K562 (cell line): ENCODE measurements around the gene KDM4C. TPM values are rescaled to one million over a fixed set of nuclear protein-coding genes. Genes with fewer than 3 reads are reported as not detected.

Experiments
- BCOR ChIP-seq: fragments of 450-650 bp; IDR thresholded peaks from 2 replicates; pipeline ENCODE4 v1.6.1; 2016
- BRF2 ChIP-seq: IDR thresholded peaks from 3 replicates; pipeline ENCODE4 v1.6.1; 2011; ENCODE audit warnings: borderline replicate concordance, mild to moderate bottlenecking; ENCODE audit not compliant: insufficient read length, insufficient read depth
- HDAC1 ChIP-seq, 2 experiments: fragments of 450-650 bp; IDR thresholded peaks; 2 replicates each; pipeline ENCODE4 v1.6.1; 2016 to 2017; ENCODE audit warnings: inconsistent platforms in 1 of 2, mild to moderate bottlenecking in 1 of 2, moderate library complexity in 1 of 2
- YY1 ChIP-seq, 3 experiments: IDR thresholded peaks; 2 replicates each; pipeline ENCODE4 v1.6.1; 2011; ENCODE audit warnings: low read length in 2 of 3, mild to moderate bottlenecking in 2 of 3, moderate library complexity in 2 of 3, borderline replicate concordance in 1 of 3, control low read depth in 1 of 3, low read depth in 1 of 3; ENCODE audit not compliant: insufficient read depth in 3 of 3, insufficient replicate concordance in 2 of 3, control insufficient read depth in 1 of 3, insufficient read length in 1 of 3; ENCODE audit errors: extremely low read depth in 1 of 3
- ZBTB40 ChIP-seq, 2 experiments: fragments of 450-650 bp in 1 of 2; sonication (generic) in 1 of 2; formaldehyde crosslinking in 1 of 2; IDR thresholded peaks; 2 replicates each; pipeline versions ENCODE4 v1.7.1 to v1.9.0; 2016 to 2022; ENCODE audit warnings: inconsistent platforms in 1 of 2, mild to moderate bottlenecking in 1 of 2, missing genetic modification reagents in 1 of 2
- ZNF57 ChIP-seq: fragments of 450-650 bp; formaldehyde crosslinking; IDR thresholded peaks from 2 replicates; pipeline ENCODE4 v1.4.0; 2020; ENCODE audit warnings: mild to moderate bottlenecking, moderate library complexity
- polyA plus RNA-seq, 8 experiments: library from polyadenylated mRNA; depleted of rRNA in 4 of 8; stranded (reverse) in 5 of 8; unstranded in 3 of 8; fragments of >200 nt; fragmentation: Nextera tagmentation in 2 of 8; fragmentation: Illumina TruSeq in 1 of 8; extraction: Ambion mirVana in 2 of 8; extraction: Trizol in 1 of 8; gene quantifications; 2 replicates each; pipeline versions ENCODE4 v1.2.1 to v1.2.3, GENCODE V29; 2011 to 2014; ENCODE audit warnings: inconsistent platforms in 1 of 8, missing spikeins in 1 of 8
- total RNA-seq, 7 experiments: library from RNA; depleted of rRNA in 6 of 7; stranded (reverse); fragments of >200 nt in 6 of 7; fragmentation: Illumina TruSeq in 2 of 7; extraction: Trizol in 2 of 7; gene quantifications; 2 replicates each; pipeline versions ENCODE4 v1.2.1 to v1.2.3, GENCODE V29; 2011 to 2021; ENCODE audit warnings: low replicate concordance in 1 of 7

The KDM4C gene
- total and polyA plus RNA-seq, 9 of the 15 experiments (the other 6 are each of a cell fraction or from before 2014, with no cell fraction given) = 5.4 to 17.0 (median 12.6) TPM

DNA sequence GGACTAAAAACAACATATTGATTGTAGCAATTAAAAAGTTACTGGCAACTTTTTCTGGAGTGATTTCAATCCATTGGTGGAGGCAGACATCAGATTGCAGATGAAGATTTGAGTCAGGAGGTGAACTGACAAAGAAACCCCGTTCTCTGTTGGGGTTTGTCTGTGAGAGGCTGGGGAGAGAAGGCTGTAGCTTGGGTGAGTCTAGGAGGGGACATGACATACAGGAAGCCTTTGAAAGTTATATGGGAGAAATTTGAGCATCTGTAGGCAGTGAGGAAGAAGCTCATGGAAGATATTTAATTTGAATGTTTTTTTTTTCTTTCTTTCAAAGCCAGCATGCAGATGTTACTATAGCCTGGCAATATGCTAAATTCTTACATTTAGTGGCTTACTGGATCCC, 26.0 kb downstream of the KDM4C start (continued):
- TF ChIP-seq HDAC1 (IDR thresholded peaks at IDR 0.05) (no peak), BCOR (no peak), YY1 (IDR thresholded peaks at IDR 0.05; ENCODE audit: borderline replicate concordance in 1 of 3, control insufficient read depth in 1 of 3, extremely low read depth in 1 of 3, insufficient read depth in 3 of 3, insufficient read length in 1 of 3, insufficient replicate concordance in 2 of 3, low read depth in 1 of 3, low read length in 2 of 3) (no peak), ZNF57 (no peak), ZBTB40 (IDR thresholded peaks at IDR 0.05) (no peak), ZBTB40 (CRISPR knock-in tag; IDR thresholded peaks at IDR 0.05) (no peak), BRF2 (no peak)
